Measurements from ENCODE around the gene FADS6.

The FADS6 gene

DNA sequence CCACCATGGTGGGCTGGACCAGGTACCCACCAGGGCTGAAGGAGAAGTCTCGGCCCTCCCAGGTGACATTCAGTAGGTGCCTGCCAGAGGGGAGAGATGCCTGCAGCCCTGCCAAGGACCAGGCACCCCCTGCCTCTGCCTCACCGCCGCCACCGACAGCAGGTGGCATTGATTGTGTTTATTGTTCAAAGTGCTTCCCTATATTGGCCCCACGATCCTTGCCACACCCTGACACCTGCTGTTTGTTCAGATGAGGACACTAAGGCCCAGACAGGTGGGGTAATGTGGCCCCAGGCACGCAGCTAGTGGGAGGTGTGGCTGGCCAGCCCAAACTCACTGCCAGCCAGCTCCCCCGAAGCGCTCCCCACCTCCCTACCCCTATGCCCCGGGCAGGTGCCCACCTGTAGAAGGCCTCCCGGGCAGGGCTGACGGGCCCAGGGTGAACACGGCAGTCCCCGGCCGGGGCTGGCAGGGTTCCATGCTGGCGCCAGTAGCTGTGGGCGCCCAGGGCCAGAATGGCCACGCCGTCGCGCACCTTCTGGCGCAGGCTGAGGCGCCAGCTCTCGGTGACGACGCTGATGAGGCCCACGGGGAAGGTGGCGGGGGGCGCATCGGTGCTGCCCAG lies 41.7 kb downstream of the FADS6 start:
- Histone ChIP-seq H3K36me3 (ENCODE audit: control insufficient read depth, insufficient read depth, low read length) (no peaks in the 10 kb centered on the region), H3K27me3 (replicated peaks; ENCODE audit: control insufficient read depth, insufficient read depth, low read length) (no peaks in the 10 kb centered on the region; the same call in none of the 2 replicates), H3K4me3 (replicated peaks; ENCODE audit: low read depth, low read length) (no peak overlapping the region)
- TF ChIP-seq, protein P1, sequence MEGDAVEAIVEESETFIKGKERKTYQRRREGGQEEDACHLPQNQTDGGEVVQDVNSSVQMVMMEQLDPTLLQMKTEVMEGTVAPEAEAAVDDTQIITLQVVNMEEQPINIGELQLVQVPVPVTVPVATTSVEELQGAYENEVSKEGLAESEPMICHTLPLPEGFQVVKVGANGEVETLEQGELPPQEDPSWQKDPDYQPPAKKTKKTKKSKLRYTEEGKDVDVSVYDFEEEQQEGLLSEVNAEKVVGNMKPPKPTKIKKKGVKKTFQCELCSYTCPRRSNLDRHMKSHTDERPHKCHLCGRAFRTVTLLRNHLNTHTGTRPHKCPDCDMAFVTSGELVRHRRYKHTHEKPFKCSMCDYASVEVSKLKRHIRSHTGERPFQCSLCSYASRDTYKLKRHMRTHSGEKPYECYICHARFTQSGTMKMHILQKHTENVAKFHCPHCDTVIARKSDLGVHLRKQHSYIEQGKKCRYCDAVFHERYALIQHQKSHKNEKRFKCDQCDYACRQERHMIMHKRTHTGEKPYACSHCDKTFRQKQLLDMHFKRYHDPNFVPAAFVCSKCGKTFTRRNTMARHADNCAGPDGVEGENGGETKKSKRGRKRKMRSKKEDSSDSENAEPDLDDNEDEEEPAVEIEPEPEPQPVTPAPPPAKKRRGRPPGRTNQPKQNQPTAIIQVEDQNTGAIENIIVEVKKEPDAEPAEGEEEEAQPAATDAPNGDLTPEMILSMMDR (IDR thresholded peaks at IDR 0.05; ENCODE audit: insufficient read depth, low read length, poor library complexity, severe bottlenecking), result no peak
- DNase-seq (ENCODE audit: extremely low read depth, insufficient read length), result no peak

DNA sequence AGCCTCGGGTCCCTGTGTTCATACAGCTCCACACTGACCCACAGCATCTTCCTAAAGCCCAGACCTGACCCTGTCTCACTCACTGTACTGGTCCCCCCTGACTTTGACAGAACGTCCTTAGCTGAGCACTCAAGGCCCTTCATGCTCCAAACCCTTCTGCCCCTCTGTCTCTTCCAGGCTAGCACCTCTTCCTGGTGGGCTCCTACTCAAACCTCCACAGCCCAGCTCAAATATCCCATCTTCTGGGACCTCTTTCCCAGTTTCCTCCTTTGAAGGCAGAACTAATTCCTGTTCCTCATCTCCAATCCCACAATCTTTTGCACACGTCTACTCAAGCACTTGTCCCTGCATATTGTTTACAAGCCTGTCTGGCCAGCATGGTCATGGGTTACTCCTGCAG lies 42.5 kb downstream of the FADS6 start:
- TF ChIP-seq, protein P1 (IDR thresholded peaks at IDR 0.05; ENCODE audit: insufficient read depth, low read length, poor library complexity, severe bottlenecking), result no peak
- H3K36me3 ChIP-seq (ENCODE audit: control insufficient read depth, insufficient read depth, low read length), result no peaks in the 10 kb centered on the region
- DNase-seq (ENCODE audit: extremely low read depth, insufficient read length), result no peak
- H3K4me3 ChIP-seq (replicated peaks; ENCODE audit: low read depth, low read length), result no peak overlapping the region
- no peaks in the 10 kb centered on the region; the same call in none of the 2 replicates for H3K27me3 ChIP-seq (replicated peaks; ENCODE audit: control insufficient read depth, insufficient read depth, low read length)

DNA sequence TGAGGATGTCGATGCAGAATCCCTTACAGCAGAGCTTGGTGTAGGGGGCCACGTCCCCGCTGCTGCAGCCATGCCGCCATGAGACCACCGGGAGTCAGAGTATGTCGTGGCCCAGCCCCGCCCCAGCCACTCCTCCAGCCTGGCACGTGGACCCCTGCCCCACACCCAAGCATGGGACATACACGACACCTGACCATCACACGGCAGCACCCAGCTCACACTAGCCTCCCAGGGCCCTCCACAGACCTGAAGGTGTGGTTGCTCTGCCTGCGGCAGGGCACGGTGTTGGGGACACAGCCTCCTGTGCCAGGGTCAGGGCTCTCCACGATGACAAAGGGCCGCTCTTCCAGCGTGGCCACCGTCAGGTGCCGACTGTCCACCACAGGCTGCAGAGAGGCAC lies 43.1 kb downstream of the FADS6 start:
- TF ChIP-seq, protein P1 (IDR thresholded peaks at IDR 0.05; ENCODE audit: insufficient read depth, low read length, poor library complexity, severe bottlenecking), result no peak
- H3K4me3 ChIP-seq (replicated peaks; ENCODE audit: low read depth, low read length), result no peak overlapping the region
- no peaks in the 10 kb centered on the region; the same call in none of the 2 replicates for H3K27me3 ChIP-seq (replicated peaks; ENCODE audit: control insufficient read depth, insufficient read depth, low read length)
- H3K36me3 ChIP-seq (ENCODE audit: control insufficient read depth, insufficient read depth, low read length), result no peaks in the 10 kb centered on the region
- no peak for DNase-seq (ENCODE audit: extremely low read depth, insufficient read length)

DNA sequence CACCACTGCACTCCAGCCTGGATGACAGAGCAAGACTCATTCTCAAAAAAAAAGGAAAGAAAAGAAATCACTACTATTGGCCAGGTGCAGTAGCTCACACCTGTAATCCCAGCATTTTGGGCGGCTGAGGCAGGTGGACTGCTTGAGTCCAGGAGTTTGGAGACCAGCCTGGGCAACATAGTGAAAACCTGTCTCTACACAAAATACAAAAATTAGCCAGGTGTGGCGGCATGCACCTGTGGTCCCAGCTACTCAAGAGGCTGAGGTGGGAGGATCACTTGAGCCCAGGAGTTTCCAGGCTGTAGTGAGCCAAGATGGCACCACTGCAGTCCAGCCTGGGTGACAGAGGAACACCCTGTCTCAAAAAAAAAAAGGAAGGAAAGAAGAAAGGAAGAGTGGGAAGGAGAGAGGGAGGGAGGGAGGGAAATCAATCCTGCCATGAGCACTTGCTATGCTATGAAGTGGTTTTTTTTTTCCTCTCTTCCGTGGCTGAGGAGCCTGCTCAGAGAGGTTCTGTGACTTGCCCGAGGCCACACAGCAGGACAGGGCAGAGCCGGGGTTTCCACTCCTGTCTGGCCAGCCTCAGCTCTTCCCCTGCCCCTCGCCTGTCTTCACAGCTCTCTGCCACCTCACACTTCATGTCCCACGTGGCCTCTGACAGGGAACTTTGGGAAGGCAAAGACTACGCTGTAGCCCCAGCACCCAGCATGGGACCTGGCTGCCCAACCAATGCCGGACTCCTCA lies 44.6 kb downstream of the FADS6 start:
- H3K36me3 ChIP-seq (ENCODE audit: control insufficient read depth, insufficient read depth, low read length), result no peaks in the 10 kb centered on the region
- H3K4me3 ChIP-seq (replicated peaks; ENCODE audit: low read depth, low read length), result no peak overlapping the region
- H3K27me3 ChIP-seq (replicated peaks; ENCODE audit: control insufficient read depth, insufficient read depth, low read length), result no peaks in the 10 kb centered on the region; the same call in 1 of the 2 replicates
- no peak for DNase-seq (ENCODE audit: extremely low read depth, insufficient read length)
- TF ChIP-seq, protein P1 (IDR thresholded peaks at IDR 0.05; ENCODE audit: insufficient read depth, low read length, poor library complexity, severe bottlenecking), result no peak

DNA sequence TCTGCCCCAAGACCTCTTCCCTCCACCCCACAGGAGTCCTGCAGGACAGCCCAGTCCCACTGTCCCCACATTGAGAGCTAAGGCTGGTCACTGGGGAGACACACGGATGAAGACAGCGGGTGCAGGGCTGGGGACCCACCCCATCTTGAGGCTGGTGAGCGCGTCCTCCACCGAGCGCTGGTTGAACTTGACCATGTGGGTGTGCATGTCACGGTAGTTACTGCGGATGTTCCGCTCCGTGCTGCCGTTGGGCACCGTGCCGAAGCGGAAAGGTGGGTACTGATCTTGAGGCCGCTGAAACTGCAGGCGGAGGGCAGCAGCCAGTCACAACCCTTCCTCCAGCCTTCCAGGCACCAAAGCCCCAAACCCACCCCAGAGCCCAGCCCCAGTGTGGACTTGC lies 46.8 kb downstream of the FADS6 start:
- H3K4me3 ChIP-seq (replicated peaks; ENCODE audit: low read depth, low read length), result no peak overlapping the region
- TF ChIP-seq, protein P1 (IDR thresholded peaks at IDR 0.05; ENCODE audit: insufficient read depth, low read length, poor library complexity, severe bottlenecking), result no peak
- H3K27me3 ChIP-seq (replicated peaks; ENCODE audit: control insufficient read depth, insufficient read depth, low read length), result no peaks in the 10 kb centered on the region; the same call in 1 of the 2 replicates
- DNase-seq (ENCODE audit: extremely low read depth, insufficient read length), result no peak
- H3K36me3 ChIP-seq (ENCODE audit: control insufficient read depth, insufficient read depth, low read length), result no peaks in the 10 kb centered on the region

Data from GM06990 (cell line).